ENCODE measurements around the gene TRAK2.
"Not testable (repeated sequence)": the region's sequence is repeated elsewhere in the genome, so short reads cannot be mapped to it uniquely, and the experiment has no call there.

TRAK2 gene

DNA sequence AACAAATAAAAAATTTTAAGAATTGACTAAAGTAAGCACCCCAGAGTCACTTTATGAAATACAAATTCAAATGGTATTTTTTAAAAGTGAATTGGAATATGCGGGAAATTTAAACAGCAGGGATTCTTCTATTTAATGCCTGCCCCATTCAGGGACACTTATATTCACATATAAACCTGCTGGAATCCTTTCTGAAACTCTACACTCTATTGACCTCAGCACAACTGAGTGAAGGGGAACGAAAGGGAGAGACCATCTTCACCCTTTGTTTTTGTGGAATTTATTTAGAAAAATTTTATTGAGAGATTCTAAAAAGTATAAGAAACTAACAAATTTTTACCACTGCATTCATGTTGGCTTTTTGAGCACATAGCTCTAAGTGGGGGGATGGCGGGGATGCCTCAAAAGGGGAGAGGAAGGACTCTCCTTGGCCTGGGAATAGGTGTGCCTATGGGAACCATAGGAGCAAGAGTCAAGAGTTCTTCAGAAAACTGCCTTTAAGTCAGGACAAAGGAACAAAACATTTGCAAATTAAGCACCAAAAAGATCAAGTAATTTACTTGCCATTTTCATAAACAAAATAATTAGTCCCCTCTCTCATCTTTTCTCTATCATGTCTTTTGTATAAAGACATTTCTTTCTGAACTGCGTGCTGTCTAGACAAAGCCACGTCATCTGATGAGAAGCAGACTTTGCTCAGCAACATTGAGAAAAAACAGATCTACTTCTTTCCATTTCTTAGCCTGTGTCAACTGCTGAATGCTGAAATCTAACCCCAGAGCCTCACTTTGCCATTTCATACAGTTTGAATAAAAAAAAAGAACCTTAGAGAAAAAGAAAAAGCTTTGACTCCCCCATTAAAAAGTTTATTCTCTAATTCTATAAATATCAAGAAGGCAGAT is 72.5 kb downstream of the TRAK2 start:
- intact Hi-C loops (cut with DNase I) = no loop called here
- DNase-seq = no peak

DNA sequence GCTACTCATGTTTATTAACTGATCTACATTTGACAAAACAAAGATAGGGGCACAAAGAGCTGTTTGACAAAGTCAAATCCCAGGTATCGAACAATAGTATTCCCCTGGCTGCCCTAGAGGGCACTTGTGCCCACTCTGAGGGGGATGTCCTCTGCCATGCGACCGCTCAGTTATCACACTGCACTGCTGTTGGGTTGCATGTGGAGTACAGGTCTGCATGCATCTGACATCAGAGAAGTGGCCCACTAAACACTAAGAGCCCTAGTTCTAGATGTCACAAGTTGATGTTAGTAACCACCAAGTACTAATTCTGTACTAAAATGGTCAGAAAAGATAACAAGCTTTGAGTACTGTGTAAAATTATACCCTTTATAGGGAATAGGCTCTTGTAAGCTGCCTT is 74.0 kb downstream of the TRAK2 start:
- intact Hi-C loops (cut with DNase I) = no loop called here
- no peak for DNase-seq

DNA sequence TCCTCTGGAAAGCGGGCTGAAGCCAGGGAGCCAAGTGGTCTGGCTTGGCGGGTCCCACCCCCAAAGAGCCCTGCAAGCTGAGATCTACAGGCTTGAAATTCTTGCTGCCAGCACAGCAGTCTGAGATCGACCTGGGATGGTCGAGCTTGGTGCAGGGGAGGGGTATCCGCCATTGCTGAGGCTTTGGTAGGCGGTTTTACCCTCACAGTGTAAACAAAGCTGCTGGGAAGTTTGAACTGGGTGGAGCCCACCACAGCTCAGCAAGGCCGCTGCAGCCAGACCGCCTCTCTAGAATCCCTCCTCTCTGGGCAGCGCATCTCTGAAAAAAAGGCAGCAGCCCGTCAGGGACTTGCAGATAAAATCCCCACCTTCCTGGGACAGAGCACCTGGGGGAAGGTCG is 81.5 kb downstream of the TRAK2 start:
- no peak for DNase-seq
- intact Hi-C loops (cut with DNase I) = no loop called here

DNA sequence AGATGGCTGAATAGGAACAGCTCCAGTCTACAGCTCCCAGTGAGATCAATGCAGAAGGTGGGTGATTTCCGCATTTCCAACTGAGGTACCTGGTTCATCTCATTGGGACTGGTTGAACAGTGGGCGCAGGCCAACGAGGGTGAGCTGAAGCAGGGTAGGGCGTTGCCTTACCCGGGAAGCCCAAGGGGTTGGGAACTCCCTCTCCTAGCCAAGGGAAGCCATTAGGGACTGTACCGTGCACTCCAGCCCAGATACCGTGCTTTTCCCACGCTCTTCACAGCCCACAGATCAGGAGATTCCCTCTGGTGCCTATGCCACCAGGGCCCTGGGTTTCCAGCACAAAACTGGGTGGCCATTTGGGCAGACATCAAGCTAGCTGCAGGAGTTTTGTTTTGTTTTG is 81.9 kb downstream of the TRAK2 start:
- intact Hi-C loops (cut with DNase I); DNase-seq: not testable (repeated sequence)

DNA sequence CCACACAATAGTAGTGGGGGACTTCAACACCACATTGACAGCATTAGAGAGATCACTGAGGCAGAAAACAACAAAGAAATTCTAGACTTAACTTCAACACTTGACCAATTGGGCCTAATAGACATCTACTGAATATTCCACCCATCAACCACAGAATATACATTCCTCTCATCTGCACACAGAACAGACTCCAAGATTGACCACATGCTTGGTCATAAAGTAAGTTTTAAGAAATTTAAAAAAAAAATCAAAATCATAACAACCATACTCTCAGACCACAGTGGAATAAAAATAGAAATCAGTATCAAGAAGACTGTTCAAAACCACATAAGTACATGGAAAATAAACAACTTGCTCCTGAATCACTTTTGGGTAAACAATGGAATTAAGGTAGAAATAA is 85.1 kb downstream of the TRAK2 start:
- intact Hi-C loops (cut with DNase I) = no loop called here
- no peak for DNase-seq

DNA sequence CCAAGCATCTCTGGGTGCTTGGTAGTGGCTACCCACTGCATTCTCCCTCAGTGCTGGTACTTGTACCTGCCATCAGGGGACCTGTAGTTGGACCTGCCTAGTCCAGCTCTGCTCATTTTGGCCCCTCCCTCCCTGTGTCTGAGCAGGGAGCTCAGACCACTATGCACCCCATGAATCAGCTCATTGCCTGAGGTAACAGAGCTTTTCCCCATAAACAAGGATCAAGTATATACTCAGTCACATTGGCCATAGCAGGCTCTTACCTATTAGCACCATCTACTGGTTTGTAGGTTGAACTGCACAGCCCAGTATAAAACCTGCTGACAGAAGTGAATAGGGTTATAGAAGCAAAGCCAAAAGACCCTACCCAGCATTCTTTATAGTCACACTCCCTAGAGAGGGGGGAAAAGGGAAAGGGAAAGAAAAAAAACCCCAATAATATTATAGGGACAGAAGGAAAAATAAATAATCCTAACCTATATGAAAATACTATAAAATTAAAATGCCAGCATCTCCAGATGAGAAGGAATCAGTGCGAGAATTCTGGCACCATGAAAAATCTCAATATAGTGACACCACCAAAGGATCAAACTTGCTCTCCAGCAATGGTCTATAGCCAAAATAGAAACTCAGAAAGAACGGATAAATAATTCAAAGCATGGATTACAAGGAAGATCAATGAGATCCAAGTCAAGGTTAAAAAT is 87.2 kb downstream of the TRAK2 start:
- DNase-seq = peak in 1 of 42 donors; percentile 12

DNA sequence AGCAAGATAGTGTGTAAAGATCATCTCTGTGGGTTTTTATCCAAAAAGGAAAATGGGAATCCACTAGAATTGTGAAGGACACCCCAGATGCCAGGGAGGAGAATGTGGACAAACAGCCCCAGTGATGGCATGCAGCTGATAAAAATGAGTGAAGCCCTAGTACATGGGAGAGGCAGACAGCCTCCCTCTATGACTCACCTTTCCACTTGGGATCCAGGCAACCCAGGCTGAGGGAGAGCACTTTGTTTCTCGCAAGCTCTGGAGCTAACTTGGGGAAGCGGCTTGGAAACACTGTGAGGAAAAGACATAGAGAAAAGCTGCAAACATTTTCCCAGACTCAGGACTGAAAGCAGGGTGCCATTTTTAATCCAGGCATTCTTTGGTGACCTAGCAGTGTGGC is 88.9 kb downstream of the TRAK2 start:
- peak in 27 of 42 donors; percentile 16 to 67 (median 41) for DNase-seq
- intact Hi-C loops (cut with DNase I) = no loop called here

More for the DNA sequence above, 87.2 kb downstream of the TRAK2 start:
- intact Hi-C loops (cut with DNase I) = no loop called here

DNA sequence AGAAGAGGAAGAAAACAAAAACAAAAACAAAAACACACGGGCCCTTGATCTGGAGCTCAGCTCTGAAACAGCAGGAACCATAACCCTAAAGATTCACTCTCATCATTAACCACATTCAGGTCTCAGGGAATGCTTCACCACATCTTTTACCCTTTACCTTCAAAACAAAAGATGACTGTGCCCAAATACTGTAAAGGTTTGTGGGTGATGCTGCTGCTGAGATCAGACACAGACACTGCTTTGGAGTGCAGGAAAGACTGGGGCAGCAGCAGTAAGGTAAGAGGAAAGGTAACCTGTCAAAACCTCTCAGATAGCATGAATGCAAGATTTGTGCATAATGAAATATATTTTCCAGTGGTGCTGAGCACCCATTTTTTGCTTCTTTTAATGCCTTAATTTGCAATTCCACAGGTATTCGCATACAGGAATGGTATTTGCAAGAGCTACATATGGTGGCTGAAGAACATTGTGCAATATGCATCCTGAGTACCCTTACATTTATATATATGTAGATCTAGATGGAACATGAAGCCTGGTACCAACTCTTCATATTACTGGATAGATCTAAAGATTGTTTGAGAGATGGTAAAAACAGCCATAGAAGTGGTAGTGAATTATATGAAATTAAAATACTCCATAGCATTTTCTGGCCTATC is 90.1 kb downstream of the TRAK2 start:
- intact Hi-C loops (cut with DNase I) = no loop called here
- DNase-seq = peak in 1 of 42 donors; percentile 14

DNA sequence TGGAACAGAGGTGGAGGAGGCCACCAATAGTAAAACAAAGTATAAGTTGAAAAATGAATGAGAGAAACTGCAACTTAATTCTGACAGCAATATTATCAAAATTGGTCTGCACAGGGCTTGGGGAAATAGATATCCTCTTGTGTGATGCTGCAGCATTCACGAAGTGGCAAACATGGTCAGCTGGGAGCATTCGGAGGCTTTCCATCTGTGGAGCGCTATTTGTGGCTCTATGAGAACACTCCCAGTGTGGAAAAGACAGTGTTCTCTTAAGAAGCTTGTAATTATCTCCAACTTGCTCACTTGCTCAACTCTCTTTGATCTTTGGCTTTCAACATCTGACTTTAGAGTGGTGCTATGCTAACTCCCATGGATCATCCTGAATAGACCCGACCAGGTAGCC is 91.0 kb downstream of the TRAK2 start:
- intact Hi-C loops (cut with DNase I) = no loop called here

DNA sequence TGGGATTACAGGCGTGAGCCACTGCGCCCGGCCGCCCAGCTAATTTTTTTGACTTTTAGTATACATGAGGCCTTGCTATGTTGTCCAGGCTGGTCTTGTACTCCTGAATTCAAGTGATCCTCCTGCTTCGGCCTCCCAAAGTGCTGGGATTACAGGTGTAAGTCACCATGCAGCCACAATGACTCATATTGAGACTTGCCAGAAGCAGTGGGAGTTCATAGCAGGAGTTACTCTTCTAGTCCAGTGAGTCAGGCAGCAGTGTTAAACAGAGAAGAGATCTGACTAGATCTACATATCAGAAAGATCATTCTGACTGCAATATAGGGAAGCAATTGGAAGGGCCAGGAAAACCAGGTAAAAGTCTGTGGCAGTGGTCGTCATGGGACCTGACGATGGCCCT is 92.6 kb downstream of the TRAK2 start:
- peak in 9 of 42 donors; percentile 18 to 58 (median 40) for DNase-seq
- intact Hi-C loops (cut with DNase I) = no loop called here

More for the DNA sequence above, 91.0 kb downstream of the TRAK2 start:
- no peak for DNase-seq

DNA sequence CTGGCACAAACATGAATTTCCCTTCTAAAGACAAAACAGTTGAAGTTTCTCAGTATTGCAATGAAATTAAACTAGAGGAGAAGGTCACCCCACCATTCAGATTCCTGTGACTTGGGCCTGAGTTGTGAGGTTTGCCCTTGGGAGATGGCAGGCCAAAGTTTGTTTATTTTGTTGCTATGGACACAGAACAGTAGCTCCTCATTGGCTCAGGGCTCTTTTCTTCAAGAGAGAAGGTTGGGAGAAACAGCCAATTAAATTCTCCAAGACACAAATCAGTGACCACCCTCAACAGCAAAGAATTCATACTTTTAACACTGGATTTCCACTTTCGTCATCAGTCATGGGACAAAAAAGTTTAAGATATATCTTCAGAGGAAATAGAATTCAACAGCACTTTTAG is 94.0 kb downstream of the TRAK2 start, which contains the start of gene FLACC1:
TSS of gene FLACC1 (minus strand) at position 125 of the 400 bp plus-strand sequence. CDS start 5,941 bp downstream, outside the sequence.
- intact Hi-C loops (cut with DNase I) = no loop called here

DNA sequence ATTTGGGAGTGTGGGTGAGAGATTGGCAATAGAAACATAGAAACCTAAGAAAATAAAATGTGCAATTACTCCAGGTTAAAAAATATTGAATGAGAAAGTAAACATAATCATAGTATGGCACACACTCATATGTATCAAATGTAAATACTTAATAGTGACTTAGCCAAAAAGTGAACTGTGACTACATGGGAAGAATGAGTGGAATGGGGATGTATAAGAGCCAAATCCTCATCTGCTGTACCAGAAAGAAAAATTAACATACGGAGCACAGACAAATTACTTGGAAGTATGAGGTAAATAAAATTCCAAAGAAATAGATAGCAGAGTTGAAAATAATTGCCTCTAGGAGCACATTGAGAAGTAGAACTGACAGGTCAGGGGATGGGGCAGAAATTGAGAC is 98.1 kb downstream of the TRAK2 start:
- intact Hi-C loops (cut with DNase I) = no loop called here
- no peak for DNase-seq

More for the DNA sequence above, 94.0 kb downstream of the TRAK2 start, which contains the start of gene FLACC1:
- DNase-seq = peak in 1 of 42 donors; percentile 12

DNA sequence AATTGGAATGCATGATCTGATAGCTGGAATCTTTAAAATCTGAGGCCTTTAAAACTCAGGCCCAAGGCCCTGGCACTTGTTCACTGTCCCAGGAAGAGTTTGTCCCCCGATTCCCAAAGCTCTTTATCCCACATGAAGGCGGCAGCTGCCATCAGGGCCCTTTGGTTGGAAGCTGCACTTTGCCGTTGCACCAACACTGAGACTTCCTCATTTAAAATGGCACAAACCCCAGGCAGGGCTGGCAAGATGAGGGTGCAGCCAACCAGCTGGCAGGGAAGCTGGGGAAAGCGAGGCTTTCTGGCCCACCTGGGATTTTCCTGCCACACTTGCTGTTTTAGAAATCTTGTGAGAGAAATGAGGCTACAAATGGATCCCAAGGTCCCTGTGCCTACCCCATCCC is 100.4 kb downstream of the TRAK2 start:
- no peak for DNase-seq
- intact Hi-C loops (cut with DNase I) = no loop called here

DNA sequence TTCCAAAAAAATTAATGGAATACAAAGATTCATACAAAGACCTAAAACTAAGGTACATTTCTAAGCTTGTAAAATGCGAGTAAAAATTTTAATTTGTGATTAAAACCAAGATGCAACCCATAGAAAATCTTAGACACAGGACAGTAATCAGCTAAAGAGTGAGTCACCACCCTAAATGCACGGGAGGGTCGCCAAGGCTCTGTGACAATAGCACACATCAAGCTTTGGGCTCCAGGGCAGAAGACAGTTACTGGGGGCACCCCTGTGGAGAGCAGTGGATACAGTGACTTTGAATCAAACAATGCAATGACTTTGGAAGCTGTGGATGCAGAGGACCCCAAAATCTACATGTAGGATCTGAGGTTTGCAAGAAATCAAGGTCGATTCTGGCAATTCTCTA is 101.7 kb downstream of the TRAK2 start:
- no peak for DNase-seq
- intact Hi-C loops (cut with DNase I) = no loop called here

DNA sequence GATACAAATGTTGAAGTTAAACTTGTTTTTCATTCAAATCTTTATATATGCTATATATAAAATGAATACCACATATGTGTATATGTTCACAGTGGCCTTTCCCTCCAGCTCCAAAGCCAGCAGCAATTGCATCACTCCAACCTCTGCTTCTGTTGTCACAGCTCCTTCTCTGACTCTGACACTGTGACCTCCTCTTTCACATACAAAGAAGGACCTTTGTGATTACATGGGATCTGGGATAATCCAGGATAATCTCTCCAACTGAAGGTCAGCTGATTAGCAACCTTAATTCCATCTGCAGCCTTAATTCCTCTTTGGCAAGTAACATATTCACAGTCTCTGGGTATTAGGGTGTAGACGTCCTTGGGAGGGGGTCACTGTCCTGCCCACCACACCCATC is 102.5 kb downstream of the TRAK2 start:
- DNase-seq = no peak
- intact Hi-C loops (cut with DNase I) = no loop called here

DNA sequence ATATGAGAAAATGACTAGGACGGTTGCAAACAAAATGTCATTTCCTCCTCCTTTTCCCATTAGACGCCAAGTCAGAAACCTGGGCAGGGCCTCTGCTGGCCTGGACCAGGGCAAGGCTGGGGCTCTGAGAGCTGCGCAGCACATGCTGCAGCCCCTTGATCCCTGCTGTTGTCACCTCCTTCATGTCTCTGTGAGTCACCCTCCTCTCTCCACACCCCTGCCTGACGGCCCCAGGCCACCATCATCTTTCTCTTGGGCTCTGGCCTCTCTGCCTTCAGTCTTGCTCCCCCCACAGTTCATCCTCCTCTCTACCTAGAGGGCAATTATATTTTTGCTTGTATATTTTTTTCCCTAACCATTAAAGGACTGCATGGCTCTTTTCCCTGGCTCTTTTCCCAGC is 104.1 kb downstream of the TRAK2 start:
- intact Hi-C loops (cut with DNase I) = no loop called here
- DNase-seq = no peak

DNA sequence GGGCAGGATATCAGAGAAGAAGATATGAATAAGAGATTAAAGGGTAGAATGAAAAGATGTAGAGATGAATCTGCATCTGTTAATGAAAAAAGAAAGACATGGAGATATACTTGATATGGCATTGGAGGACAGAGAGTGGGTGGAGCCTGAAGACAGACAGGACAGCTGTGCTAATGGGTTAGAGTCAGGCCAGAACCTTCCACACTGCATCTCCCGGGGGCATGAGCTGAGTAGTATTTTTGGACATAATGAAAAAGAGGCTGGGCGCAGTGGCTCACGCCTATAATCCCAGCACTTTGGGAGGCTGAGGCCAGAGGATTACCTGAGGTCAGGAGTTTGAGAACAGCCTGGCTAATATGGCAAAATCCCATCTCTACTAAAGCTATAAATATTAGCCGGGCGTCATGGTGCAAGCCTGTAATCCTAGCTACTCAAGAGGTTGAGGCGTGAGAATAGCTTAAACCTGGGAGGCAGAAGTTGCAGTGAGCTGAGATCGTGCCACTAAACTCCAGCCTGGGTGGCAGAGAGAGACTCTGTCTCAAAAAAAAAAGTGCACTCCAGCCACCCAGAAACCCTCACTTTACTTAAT is 105.5 kb downstream of the TRAK2 start:
- intact Hi-C loops (cut with DNase I) = no loop called here
- no peak for DNase-seq

DNA sequence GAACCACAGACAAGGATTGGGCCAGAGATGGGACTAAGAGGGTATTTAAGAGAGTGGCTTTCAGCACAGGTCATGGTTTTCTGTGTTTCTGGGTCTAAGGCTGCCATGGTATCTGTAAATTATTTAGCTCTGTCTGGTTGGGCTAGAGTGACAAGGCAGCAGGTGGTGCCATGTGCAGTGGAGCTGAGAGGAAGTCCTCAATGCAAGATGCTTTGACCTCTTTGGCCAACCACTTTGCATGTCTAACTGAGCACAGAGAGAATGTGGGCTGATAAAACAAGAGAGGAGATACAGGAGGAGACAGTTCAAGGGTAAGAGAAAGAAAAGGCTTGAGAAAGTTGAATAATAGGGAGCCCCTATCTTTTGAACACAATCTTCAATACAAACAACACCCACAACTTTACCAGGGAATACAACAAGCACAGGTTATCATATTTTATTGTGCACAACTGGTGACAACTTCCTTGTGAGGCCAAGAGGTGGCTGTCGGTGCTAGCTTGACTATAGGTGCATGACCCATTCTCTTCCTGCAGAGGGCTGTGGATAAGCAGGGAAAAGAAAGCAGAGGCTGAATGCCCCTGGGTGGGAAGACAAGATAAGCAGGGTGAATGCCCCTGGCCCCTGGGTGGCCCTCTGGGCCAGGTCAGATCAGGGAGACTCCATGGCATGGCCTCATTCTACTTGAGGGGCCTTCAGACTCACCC is 106.4 kb downstream of the TRAK2 start:
- no peak for DNase-seq
- intact Hi-C loops (cut with DNase I) = no loop called here

DNA sequence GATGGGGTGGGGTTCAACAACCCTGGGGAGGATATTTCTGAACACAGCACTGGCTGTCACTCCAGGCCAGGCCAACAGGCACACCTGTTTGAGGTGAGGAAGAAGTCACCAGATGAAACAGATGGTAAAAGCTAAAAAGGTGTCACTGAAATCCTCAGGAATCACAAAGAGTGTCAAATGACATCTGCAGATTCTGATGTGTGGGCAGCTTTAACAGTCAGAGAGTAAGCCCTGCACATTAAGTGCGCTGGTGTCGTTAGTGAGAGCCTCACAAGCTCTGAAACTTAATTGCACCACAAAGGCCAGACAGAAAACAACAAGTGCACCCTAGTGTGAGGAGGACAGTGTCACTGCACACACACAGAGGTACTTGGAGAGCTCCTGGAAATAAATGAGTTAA is 107.7 kb downstream of the TRAK2 start:
- peak in 2 of 42 donors; percentile 44 to 53 for DNase-seq
- intact Hi-C loops (cut with DNase I) = no loop called here

Measured in head of caudate nucleus (tissue), 42 donors.